Neural crest cell (in vitro differentiated cells): ENCODE results near the gene EDC3. TPM values are rescaled to one million over a fixed set of nuclear protein-coding genes. Genes with fewer than 3 reads are reported as not detected.

Experiments used
- DNase-seq: peaks from one replicate; pipeline ENCODE4 v3.0.0; 2021; ENCODE audit warnings: low read depth, mixed read lengths, low spot score
- H3K27ac Mint-ChIP-seq: one replicate; pipeline ENCODE4 v1.8.0; 2021; ENCODE audit warnings: mild to moderate bottlenecking, mixed read lengths; ENCODE audit not compliant: unreplicated experiment
- H3K27me3 Mint-ChIP-seq: 2 replicates; pipeline ENCODE4 v1.8.0; 2021; ENCODE audit warnings: low read depth, mild to moderate bottlenecking, mixed read lengths
- H3K36me3 Mint-ChIP-seq: 2 replicates; pipeline ENCODE4 v1.8.0; 2021; ENCODE audit warnings: low read depth, mild to moderate bottlenecking, mixed read lengths
- H3K4me1 Mint-ChIP-seq: 2 replicates; pipeline ENCODE4 v1.8.0; 2021; ENCODE audit warnings: mixed read lengths
- H3K4me3 Mint-ChIP-seq: one replicate; pipeline ENCODE4 v1.8.0; 2021; ENCODE audit warnings: mild to moderate bottlenecking, mixed read lengths
- H3K9me3 Mint-ChIP-seq: 2 replicates; pipeline ENCODE4 v1.8.0; 2021; ENCODE audit warnings: mixed read lengths
- total RNA-seq: library from RNA; stranded (reverse); gene quantifications from 2 replicates; pipeline ENCODE4 v1.2.1, GENCODE V29; 2021
- TF ChIP-seq, protein P1 (sequence below): fragments of 200-600 bp; sonication (generic); conservative IDR thresholded peaks from 2 replicates; pipeline ENCODE4 v1.5.0; 2021; ENCODE audit warnings: antibody characterized with exemption, mild to moderate bottlenecking

Gene EDC3
- total RNA-seq, 1 donor from 2014 or later, result 69.8 TPM

- no peaks in the 10 kb centered on the region for H3K27me3 Mint-ChIP-seq
These were observed 15.4 kb downstream of the EDC3 start for GRCh38 chr15:74680456-74680855.

GRCh38 chr15:74676801-74677200, 19.0 kb downstream of the EDC3 start:
- Mint-ChIP-seq H3K27me3 (no peaks in the 10 kb centered on the region), H3K4me3 (no peak overlapping the region)
- TF ChIP-seq, protein P1, sequence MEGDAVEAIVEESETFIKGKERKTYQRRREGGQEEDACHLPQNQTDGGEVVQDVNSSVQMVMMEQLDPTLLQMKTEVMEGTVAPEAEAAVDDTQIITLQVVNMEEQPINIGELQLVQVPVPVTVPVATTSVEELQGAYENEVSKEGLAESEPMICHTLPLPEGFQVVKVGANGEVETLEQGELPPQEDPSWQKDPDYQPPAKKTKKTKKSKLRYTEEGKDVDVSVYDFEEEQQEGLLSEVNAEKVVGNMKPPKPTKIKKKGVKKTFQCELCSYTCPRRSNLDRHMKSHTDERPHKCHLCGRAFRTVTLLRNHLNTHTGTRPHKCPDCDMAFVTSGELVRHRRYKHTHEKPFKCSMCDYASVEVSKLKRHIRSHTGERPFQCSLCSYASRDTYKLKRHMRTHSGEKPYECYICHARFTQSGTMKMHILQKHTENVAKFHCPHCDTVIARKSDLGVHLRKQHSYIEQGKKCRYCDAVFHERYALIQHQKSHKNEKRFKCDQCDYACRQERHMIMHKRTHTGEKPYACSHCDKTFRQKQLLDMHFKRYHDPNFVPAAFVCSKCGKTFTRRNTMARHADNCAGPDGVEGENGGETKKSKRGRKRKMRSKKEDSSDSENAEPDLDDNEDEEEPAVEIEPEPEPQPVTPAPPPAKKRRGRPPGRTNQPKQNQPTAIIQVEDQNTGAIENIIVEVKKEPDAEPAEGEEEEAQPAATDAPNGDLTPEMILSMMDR, result no peak

More at GRCh38 chr15:74680456-74680855, 15.4 kb downstream of the EDC3 start:
- no peak overlapping the region for H3K4me3 Mint-ChIP-seq
- DNase-seq, result no peak
- H3K27ac Mint-ChIP-seq, result no peak overlapping the region
- peaks cover 13% of the 10 kb centered on the region for H3K36me3 Mint-ChIP-seq
- TF ChIP-seq, protein P1, result no peak
- H3K4me1 Mint-ChIP-seq, result no peaks in the 10 kb centered on the region
- no peaks in the 10 kb centered on the region for H3K9me3 Mint-ChIP-seq

DNA sequence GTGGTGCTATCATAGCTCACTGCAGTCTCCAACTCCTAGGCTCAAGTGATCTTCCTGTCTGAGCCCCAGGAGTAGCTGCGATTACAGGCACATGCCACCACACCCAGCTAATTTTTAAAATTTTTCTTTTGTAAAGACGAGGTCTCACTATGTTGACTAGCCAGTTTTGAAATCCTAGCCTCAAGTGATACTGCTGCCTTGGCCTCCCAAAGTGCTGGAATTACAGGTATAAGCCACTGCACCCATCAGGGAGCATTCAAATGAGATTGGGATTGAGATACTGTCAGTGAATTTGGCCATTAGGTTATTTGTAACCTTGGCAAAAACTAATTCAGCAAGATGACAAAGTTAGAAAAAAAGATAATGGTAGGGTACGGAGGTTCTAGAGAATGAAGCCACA, 21.7 kb downstream of the EDC3 start:
- Mint-ChIP-seq H3K4me3 (no peak overlapping the region), H3K4me1 (no peaks in the 10 kb centered on the region), H3K36me3 (peaks cover 6% of the 10 kb centered on the region), H3K9me3 (no peaks in the 10 kb centered on the region), H3K27me3 (no peaks in the 10 kb centered on the region), H3K27ac (peak overlapping the region; percentile 4)
- no peak for DNase-seq
- TF ChIP-seq, protein P1, result no peak

More at GRCh38 chr15:74676801-74677200, 19.0 kb downstream of the EDC3 start:
- Mint-ChIP-seq H3K4me1 (no peaks in the 10 kb centered on the region), H3K9me3 (no peaks in the 10 kb centered on the region), H3K36me3 (peaks cover 6% of the 10 kb centered on the region), H3K27ac (no peak overlapping the region)
- no peak for DNase-seq

GRCh38 chr15:74669627-74670026, 26.2 kb downstream of the EDC3 start:
- Mint-ChIP-seq H3K4me1 (no peaks in the 10 kb centered on the region), H3K27me3 (no peaks in the 10 kb centered on the region), H3K9me3 (no peaks in the 10 kb centered on the region), H3K36me3 (peaks cover 6% of the 10 kb centered on the region), H3K4me3 (no peak overlapping the region), H3K27ac (no peak overlapping the region)
- TF ChIP-seq, protein P1, result no peak
- no peak for DNase-seq

DNA sequence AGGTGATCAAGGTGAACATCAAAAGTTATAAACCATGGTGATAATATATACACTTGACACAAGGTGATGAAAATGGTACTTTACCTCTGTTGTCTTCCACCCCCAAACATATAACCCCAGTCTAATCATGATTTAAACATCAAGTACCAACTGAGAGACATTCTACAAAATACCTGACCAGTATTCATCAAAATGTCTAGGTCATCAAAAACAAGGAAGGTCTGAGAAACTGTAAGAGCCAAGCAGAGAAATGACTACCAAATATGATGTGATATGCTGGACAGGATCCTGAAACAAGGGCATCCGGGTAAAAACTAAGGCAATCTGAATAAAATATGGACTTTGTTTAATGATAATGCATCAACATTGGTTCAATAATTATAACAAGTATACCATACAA, 27.8 kb downstream of the EDC3 start:
- Mint-ChIP-seq H3K4me3 (no peak overlapping the region), H3K9me3 (no peaks in the 10 kb centered on the region), H3K27ac (no peak overlapping the region), H3K36me3 (peaks cover 3% of the 10 kb centered on the region), H3K27me3 (no peaks in the 10 kb centered on the region), H3K4me1 (no peaks in the 10 kb centered on the region)
- TF ChIP-seq, protein P1, result no peak
- DNase-seq, result no peak

DNA sequence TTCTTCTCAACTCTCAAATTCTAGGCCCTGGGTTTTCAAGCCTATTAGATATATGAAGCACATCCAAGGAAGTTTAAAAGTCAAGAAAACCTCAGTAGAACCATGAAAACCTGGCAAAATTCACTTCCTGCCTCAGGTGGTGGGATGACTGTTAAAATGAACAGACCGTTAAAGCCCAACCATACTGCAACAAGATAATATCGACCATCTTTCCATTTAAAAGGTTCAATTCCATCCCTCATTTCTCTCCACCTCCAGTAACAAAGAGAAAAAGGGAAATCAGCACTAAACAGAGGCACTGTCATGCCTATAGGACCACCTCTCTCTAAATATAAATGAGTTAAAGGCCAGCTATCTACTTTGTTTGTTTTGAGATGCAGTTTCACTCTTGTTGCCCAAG, 31.2 kb downstream of the EDC3 start:
- Mint-ChIP-seq H3K9me3 (no peaks in the 10 kb centered on the region), H3K4me3 (no peak overlapping the region), H3K36me3 (no peaks in the 10 kb centered on the region), H3K27me3 (no peaks in the 10 kb centered on the region), H3K4me1 (no peaks in the 10 kb centered on the region), H3K27ac (no peak overlapping the region)
- TF ChIP-seq, protein P1, result no peak
- DNase-seq, result no peak
